H9 (cell line): ENCODE data around the gene ZMIZ1. TPM values are rescaled to one million over a fixed set of nuclear protein-coding genes. Genes with fewer than 3 reads are reported as not detected.

Experiments used
- DNase-seq: peaks from one replicate; pipeline ENCODE4 v3.0.0-alpha.2; 2017
- H2AFZ ChIP-seq: one replicate; pipeline ENCODE4 v1.6.1; 2013; ENCODE audit warnings: mild to moderate bottlenecking, low read length, control low read depth, moderate library complexity
- H2AK5ac ChIP-seq: 2 replicates; pipeline ENCODE4 v1.6.1; 2013; ENCODE audit warnings: low read length, control low read depth, mixed read lengths; ENCODE audit not compliant: insufficient read length
- H2BK120ac ChIP-seq: one replicate; pipeline ENCODE4 v1.6.1; 2013; ENCODE audit warnings: low read depth, mild to moderate bottlenecking, low read length, control low read depth, inconsistent platforms; ENCODE audit not compliant: poor library complexity, severe bottlenecking
- H2BK12ac ChIP-seq: 2 replicates; pipeline ENCODE4 v1.6.1; 2013; ENCODE audit warnings: low read length, control low read depth, mixed read lengths, low read depth; ENCODE audit not compliant: insufficient read length
- H2BK15ac ChIP-seq: 2 replicates; pipeline ENCODE4 v1.6.1; 2013; ENCODE audit warnings: low read depth, low read length, control low read depth
- H2BK20ac ChIP-seq: one replicate; pipeline ENCODE4 v1.6.1; 2013; ENCODE audit warnings: low read depth, mild to moderate bottlenecking, low read length, control low read depth, inconsistent platforms; ENCODE audit not compliant: poor library complexity, severe bottlenecking
- H2BK5ac ChIP-seq: 2 replicates; pipeline ENCODE4 v1.6.1; 2013; ENCODE audit warnings: low read length, control low read depth, mixed read lengths; ENCODE audit not compliant: insufficient read length
- H3K14ac ChIP-seq: 2 replicates; pipeline ENCODE4 v1.6.1; 2013; ENCODE audit warnings: low read length, control low read depth; ENCODE audit not compliant: insufficient read depth
- H3K18ac ChIP-seq: 2 replicates; pipeline ENCODE4 v1.6.1; 2013; ENCODE audit warnings: low read depth, mild to moderate bottlenecking, mixed read lengths, low read length, control low read depth; ENCODE audit not compliant: insufficient read length
- H3K23ac ChIP-seq: 2 replicates; pipeline ENCODE4 v1.6.1; 2013; ENCODE audit warnings: low read length, control low read depth, mixed read lengths, low read depth; ENCODE audit not compliant: insufficient read length
- H3K23me2 ChIP-seq: 2 replicates; pipeline ENCODE4 v1.6.1; 2013; ENCODE audit warnings: low read depth, mild to moderate bottlenecking, mixed read lengths, low read length, control low read depth; ENCODE audit not compliant: insufficient read length, poor library complexity, severe bottlenecking
- H3K27ac ChIP-seq: 2 replicates; pipeline ENCODE4 v1.5.1; 2013; ENCODE audit warnings: low read length, control low read depth, mixed read lengths, low read depth; ENCODE audit not compliant: insufficient read length
- H3K27me3 ChIP-seq: 2 replicates; pipeline ENCODE4 v1.6.1; 2013; ENCODE audit warnings: low read length, control low read depth, inconsistent platforms; ENCODE audit not compliant: insufficient read depth
- H3K4ac ChIP-seq: 2 replicates; pipeline ENCODE4 v1.6.1; 2013; ENCODE audit warnings: low read depth, mild to moderate bottlenecking, control low read depth, inconsistent platforms, low read length, moderate library complexity
- H3K4me1 ChIP-seq: 2 replicates; pipeline ENCODE4 v1.6.1; 2013; ENCODE audit warnings: low read length, control low read depth, inconsistent platforms; ENCODE audit not compliant: insufficient read depth
- H3K4me2 ChIP-seq: 2 replicates; pipeline ENCODE4 v1.6.1; 2013; ENCODE audit warnings: low read length, control low read depth, mixed read lengths; ENCODE audit not compliant: insufficient read length, insufficient read depth
- H3K56ac ChIP-seq: 2 replicates; pipeline ENCODE4 v1.6.1; 2013; ENCODE audit warnings: low read depth, mild to moderate bottlenecking, mixed read lengths, low read length, control low read depth; ENCODE audit not compliant: insufficient read length
- H3K79me1 ChIP-seq: 2 replicates; pipeline ENCODE4 v1.6.1; 2013; ENCODE audit warnings: low read depth, mild to moderate bottlenecking, moderate library complexity, low read length, control low read depth, inconsistent platforms; ENCODE audit not compliant: insufficient read depth, poor library complexity, severe bottlenecking
- H3K79me2 ChIP-seq: 2 replicates; pipeline ENCODE4 v1.6.1; 2013; ENCODE audit warnings: low read length, control low read depth, inconsistent platforms; ENCODE audit not compliant: insufficient read depth
- H3K9ac ChIP-seq: 2 replicates; pipeline ENCODE4 v1.6.1; 2013; ENCODE audit warnings: low read length, control low read depth, mixed read lengths; ENCODE audit not compliant: insufficient read length; ENCODE audit errors: extremely low read depth
- H3K9me3 ChIP-seq: one replicate; pipeline ENCODE4 v1.6.1; 2013; ENCODE audit warnings: low read depth, low read length, inconsistent platforms; ENCODE audit not compliant: control insufficient read depth
- H3T11ph ChIP-seq: one replicate; pipeline ENCODE4 v1.6.1; 2013; ENCODE audit warnings: mild to moderate bottlenecking, low read length, control low read depth, inconsistent platforms
- H4K20me1 ChIP-seq: one replicate; pipeline ENCODE4 v1.6.1; 2013; ENCODE audit not compliant: control insufficient read depth, insufficient read length, insufficient read depth
- H4K5ac ChIP-seq: 2 replicates; pipeline ENCODE4 v1.6.1; 2013; ENCODE audit warnings: low read depth, mild to moderate bottlenecking, mixed read lengths, low read length, control low read depth; ENCODE audit not compliant: insufficient read length
- H4K8ac ChIP-seq: replicated peaks from 2 replicates; pipeline ENCODE4 v1.6.1; 2013; ENCODE audit warnings: low read length, control low read depth, mixed read lengths, low read depth; ENCODE audit not compliant: insufficient read length
- H4K91ac ChIP-seq: 2 replicates; pipeline ENCODE4 v1.6.1; 2013; ENCODE audit warnings: low read depth, mild to moderate bottlenecking, moderate library complexity, mixed read lengths, low read length, control low read depth; ENCODE audit not compliant: insufficient read length
- H3K27ac Mint-ChIP-seq, 3 experiments: 2 replicates in 2 of 3; 3 replicates in 1 of 3; pipeline ENCODE4 v1.8.0; 2020 to 2021; ENCODE audit warnings: mixed read lengths in 3 of 3, mild to moderate bottlenecking in 1 of 3, moderate library complexity in 1 of 3
- H3K27me3 Mint-ChIP-seq: 2 replicates; pipeline ENCODE4 v1.8.0; 2021; ENCODE audit warnings: low read depth, mild to moderate bottlenecking, moderate library complexity, mixed read lengths
- H3K36me3 Mint-ChIP-seq, 3 experiments: 2 replicates in 2 of 3; 3 replicates in 1 of 3; pipeline ENCODE4 v1.8.0; 2020 to 2021; ENCODE audit warnings: low read depth in 3 of 3, mixed read lengths in 3 of 3; ENCODE audit not compliant: insufficient read depth in 1 of 3
- H3K4me1 Mint-ChIP-seq, 2 experiments: 2 replicates each; pipeline ENCODE4 v1.8.0; 2020; ENCODE audit warnings: mixed read lengths in 2 of 2
- H3K4me3 Mint-ChIP-seq, 2 experiments: 2 replicates in 1 of 2; 3 replicates in 1 of 2; pipeline ENCODE4 v1.8.0; 2020 to 2021; ENCODE audit warnings: mild to moderate bottlenecking in 2 of 2, mixed read lengths in 2 of 2, moderate library complexity in 1 of 2
- H3K9me3 Mint-ChIP-seq, 2 experiments: 2 replicates in 1 of 2; 3 replicates in 1 of 2; pipeline ENCODE4 v1.8.0; 2020; ENCODE audit warnings: mild to moderate bottlenecking in 2 of 2, mixed read lengths in 2 of 2, moderate library complexity in 1 of 2
- WGBS: extraction: QIAGEN DNeasy Blood & Tissue Kit; methylation state at CpG from one replicate; pipeline ENCODE4 v1.1.7; 2013; ENCODE audit warnings: missing lambda C conversion rate, low lambda C conversion rate, mixed read lengths; ENCODE audit not compliant: insufficient read length; ENCODE audit errors: extremely low coverage; 5-methylcytosine and 5-hydroxymethylcytosine counted together
- total RNA-seq: library from RNA; stranded (reverse); gene quantifications from 2 replicates; pipeline ENCODE4 v1.2.1, GENCODE V29; 2021
- TF ChIP-seq, protein P1 (sequence below): fragments of 200-600 bp; sonication (generic); conservative IDR thresholded peaks from 3 replicates; pipeline ENCODE4 v1.8.0; 2021; ENCODE audit warnings: antibody characterized with exemption, mild to moderate bottlenecking

ZMIZ1 gene
- total RNA-seq, 1 experiment from 2014 or later, result 36.9 TPM

- Histone ChIP-seq H3K14ac (no peak overlapping the region), H4K20me1 (no peaks in the 10 kb centered on the region), H2BK12ac (no peak overlapping the region), H3K79me2 (no peaks in the 10 kb centered on the region), H4K8ac (no peak overlapping the region), H3T11ph (no peak overlapping the region), H3K9ac (no peak overlapping the region), H3K23ac (no peak overlapping the region), H3K4me1 (peaks cover 8% of the 10 kb centered on the region; the same call in 1 of the 2 replicates), H3K56ac (no peak overlapping the region), H2AK5ac (no peak overlapping the region), H3K4me2 (no peak overlapping the region), H3K23me2 (no peaks in the 10 kb centered on the region), H3K18ac (no peak overlapping the region), H2AFZ (no peak overlapping the region), H3K9me3 (no peaks in the 10 kb centered on the region), H4K91ac (no peak overlapping the region), H3K4ac (no peak overlapping the region), H4K5ac (no peak overlapping the region), H2BK20ac (no peak overlapping the region), H2BK5ac (no peak overlapping the region), H2BK15ac (no peak overlapping the region), H3K79me1 (peaks cover 2% of the 10 kb centered on the region), H3K27me3 (no peaks in the 10 kb centered on the region), H3K27ac (no peak overlapping the region), H2BK120ac (no peak overlapping the region)
- Mint-ChIP-seq H3K4me1 (peaks cover 60 to 65% of the 10 kb centered on the region in 2 experiments), H3K36me3 (peaks cover 5 to 23% (median 15%) of the 10 kb centered on the region in 3 experiments; a peak in 6 of 7 replicates), H3K9me3 (no peaks in the 10 kb centered on the region), H3K27ac (peak overlapping the region in 2 of 3 experiments; percentile 64 to 93; a peak in 3 of 7 replicates), H3K4me3 (no peak overlapping the region), H3K27me3 (no peaks in the 10 kb centered on the region)
- WGBS, result no CpG with 5 or more reads among the region's 8 CpGs
- DNase-seq, result no peak
- TF ChIP-seq, protein P1, sequence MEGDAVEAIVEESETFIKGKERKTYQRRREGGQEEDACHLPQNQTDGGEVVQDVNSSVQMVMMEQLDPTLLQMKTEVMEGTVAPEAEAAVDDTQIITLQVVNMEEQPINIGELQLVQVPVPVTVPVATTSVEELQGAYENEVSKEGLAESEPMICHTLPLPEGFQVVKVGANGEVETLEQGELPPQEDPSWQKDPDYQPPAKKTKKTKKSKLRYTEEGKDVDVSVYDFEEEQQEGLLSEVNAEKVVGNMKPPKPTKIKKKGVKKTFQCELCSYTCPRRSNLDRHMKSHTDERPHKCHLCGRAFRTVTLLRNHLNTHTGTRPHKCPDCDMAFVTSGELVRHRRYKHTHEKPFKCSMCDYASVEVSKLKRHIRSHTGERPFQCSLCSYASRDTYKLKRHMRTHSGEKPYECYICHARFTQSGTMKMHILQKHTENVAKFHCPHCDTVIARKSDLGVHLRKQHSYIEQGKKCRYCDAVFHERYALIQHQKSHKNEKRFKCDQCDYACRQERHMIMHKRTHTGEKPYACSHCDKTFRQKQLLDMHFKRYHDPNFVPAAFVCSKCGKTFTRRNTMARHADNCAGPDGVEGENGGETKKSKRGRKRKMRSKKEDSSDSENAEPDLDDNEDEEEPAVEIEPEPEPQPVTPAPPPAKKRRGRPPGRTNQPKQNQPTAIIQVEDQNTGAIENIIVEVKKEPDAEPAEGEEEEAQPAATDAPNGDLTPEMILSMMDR, result no peak
These were observed 68.6 kb downstream of the ZMIZ1 start for GRCh38 chr10:79137300-79137756.
